ENCODE measurements around the gene TSHZ2. TPM values are rescaled to one million over a fixed set of nuclear protein-coding genes. Genes with fewer than 3 reads are reported as not detected.

The TSHZ2 gene
- total and polyA plus RNA-seq, 11 donors: 1.8 to 12.1 (median 3.7) TPM

- H3K4me3 ChIP-seq: no peak overlapping the region
- no peaks in the 10 kb centered on the region for H3K4me1 ChIP-seq
- H3K36me3 ChIP-seq: no peaks in the 10 kb centered on the region
- no peaks in the 10 kb centered on the region for H3K9me3 ChIP-seq
- ATAC-seq (no peak), DNase-seq (no peak)
- no peaks in the 10 kb centered on the region for H3K27me3 ChIP-seq
- intact Hi-C loops (cut with DNase I): no loop called here
- WGBS, 4 donors: 72 to 81% (median 76%) methylated on average over 16 of the region's 16 CpGs
- TF ChIP-seq CTCF (IDR thresholded peaks at IDR 0.05) (peak in 2 of 12 donors; percentile 13 to 25), POLR2A (IDR thresholded peaks at IDR 0.05) (no peak)
- no peak overlapping the region for H3K27ac ChIP-seq
These were observed 223.9 kb downstream of the TSHZ2 start for GRCh38 chr20:53195876-53196610.

GRCh38 chr20:53201588-53201987 lies 229.4 kb downstream of the TSHZ2 start:
- intact Hi-C loops (cut with DNase I): no loop called here
- no peaks in the 10 kb centered on the region for H3K27me3 ChIP-seq
- TF ChIP-seq CTCF (IDR thresholded peaks at IDR 0.05): no peak
- no peak for TF ChIP-seq POLR2A (IDR thresholded peaks at IDR 0.05)
- DNase-seq (no peak), ATAC-seq (no peak)
- H3K27ac ChIP-seq: no peak overlapping the region
- WGBS, 4 donors: 90 to 97% (median 94%) methylated on average over 6 of the region's 6 CpGs
- H3K4me1 ChIP-seq: no peaks in the 10 kb centered on the region
- H3K4me3 ChIP-seq: no peak overlapping the region
- H3K9me3 ChIP-seq: no peaks in the 10 kb centered on the region
- H3K36me3 ChIP-seq: no peaks in the 10 kb centered on the region

GRCh38 chr20:53202777-53203176 lies 230.6 kb downstream of the TSHZ2 start:
- DNase-seq: no peak
- no peaks in the 10 kb centered on the region for H3K27me3 ChIP-seq
- H3K4me1 ChIP-seq: no peaks in the 10 kb centered on the region
- H3K36me3 ChIP-seq: no peaks in the 10 kb centered on the region
- intact Hi-C loops (cut with DNase I): no loop called here
- H3K4me3 ChIP-seq: no peak overlapping the region
- no peak overlapping the region for H3K27ac ChIP-seq
- no peak for TF ChIP-seq POLR2A (IDR thresholded peaks at IDR 0.05)
- TF ChIP-seq CTCF (IDR thresholded peaks at IDR 0.05): no peak
- ATAC-seq: no peak
- no peaks in the 10 kb centered on the region for H3K9me3 ChIP-seq
- 81 to 94% (median 88%) methylated on average over 3 of the region's 3 CpGs for WGBS, 4 donors

DNA sequence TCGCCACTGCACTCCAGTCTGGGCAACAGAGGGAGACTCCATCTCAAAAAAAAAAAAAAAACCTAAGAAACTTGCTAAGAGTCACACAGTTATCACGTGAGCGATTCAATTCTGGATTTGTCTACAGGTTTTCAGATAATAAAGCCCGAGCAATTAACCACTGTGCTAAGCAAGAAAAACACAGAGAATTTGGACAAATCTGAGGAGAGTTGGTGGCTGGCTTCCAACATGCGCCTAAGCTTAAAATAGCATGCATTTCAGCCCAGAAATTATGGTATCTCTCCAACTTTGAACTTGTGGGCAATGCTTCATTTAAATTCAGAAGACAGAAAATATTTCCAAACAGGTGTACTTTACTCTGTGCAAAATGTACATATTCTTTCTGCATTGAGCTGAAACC lies 232.9 kb downstream of the TSHZ2 start:
- Histone ChIP-seq H3K9me3 (no peaks in the 10 kb centered on the region), H3K27me3 (no peaks in the 10 kb centered on the region), H3K36me3 (no peaks in the 10 kb centered on the region), H3K27ac (no peak overlapping the region), H3K4me3 (no peak overlapping the region), H3K4me1 (no peaks in the 10 kb centered on the region)
- DNase-seq (no peak), ATAC-seq (no peak)
- TF ChIP-seq POLR2A (IDR thresholded peaks at IDR 0.05) (no peak), CTCF (IDR thresholded peaks at IDR 0.05) (no peak)
- intact Hi-C loops (cut with DNase I): no loop called here
- 68 to 83% (median 73%) methylated on average over 5 of the region's 5 CpGs for WGBS, 4 donors

Data from heart left ventricle (tissue), 16 donors.